WI38 (cell line): ENCODE results near the gene TPP1.

ENCODE experiments used
- H3K4me3 ChIP-seq: 2 replicates; pipeline ENCODE4 v1.5.1; 2011; ENCODE audit warnings: low read depth, mild to moderate bottlenecking, control low read depth, low read length
- CTCF ChIP-seq: IDR thresholded peaks from 2 replicates; pipeline ENCODE4 v1.5.1; 2012; ENCODE audit warnings: low read depth, mild to moderate bottlenecking, control low read depth, low read length

Gene TPP1

GRCh38 chr11:6658647-6659046 lies 39.4 kb upstream of the TPP1 start:
- H3K4me3 ChIP-seq, result no peak overlapping the region
- no peak for TF ChIP-seq CTCF

- TF ChIP-seq CTCF, result no peak
- no peak overlapping the region for H3K4me3 ChIP-seq
Observed at GRCh38 chr11:6657346-6657745, 38.1 kb upstream of the TPP1 start.

GRCh38 chr11:6656936-6657335 lies 37.7 kb upstream of the TPP1 start:
- TF ChIP-seq CTCF, result no peak
- peak overlapping the region; percentile 51 for H3K4me3 ChIP-seq

GRCh38 chr11:6656584-6656915 lies 37.3 kb upstream of the TPP1 start:
- peak overlapping the region; percentile 51 for H3K4me3 ChIP-seq
- no peak for TF ChIP-seq CTCF

GRCh38 chr11:6655790-6656583 lies 36.8 kb upstream of the TPP1 start, which contains the start of gene DCHS1:
TSS of gene DCHS1 (minus strand) at chr11:6655809. CDS start at chr11:6641613, 14,196 bp downstream.
- H3K4me3 ChIP-seq, result peak within 1 kb of the TSS; percentile 60
- TF ChIP-seq CTCF, result no peak

GRCh38 chr11:6655020-6655789 lies 36.0 kb upstream of the TPP1 start:
- TF ChIP-seq CTCF, result no peak
- peak overlapping the region; percentile 60 for H3K4me3 ChIP-seq

- H3K4me3 ChIP-seq, result peak overlapping the region; percentile 60
- no peak for TF ChIP-seq CTCF
Observed at GRCh38 chr11:6654281-6655019, 35.2 kb upstream of the TPP1 start.
